BLaER1 (cell line): ENCODE data around the gene RUNDC3A.

Experiments
- H3K27ac ChIP-seq: shearing (Covaris generic); formaldehyde crosslinking; 2 replicates; pipeline ENCODE4 v1.8.1; 2022
- H3K27me3 ChIP-seq: shearing (Covaris generic); formaldehyde crosslinking; 2 replicates; pipeline ENCODE4 v1.8.1; 2022
- H3K36me3 ChIP-seq: shearing (Covaris generic); formaldehyde crosslinking; 2 replicates; pipeline ENCODE4 v1.8.1; 2022
- H3K4me1 ChIP-seq: shearing (Covaris generic); formaldehyde crosslinking; 2 replicates; pipeline ENCODE4 v1.8.1; 2022
- H3K4me2 ChIP-seq: shearing (Covaris generic); formaldehyde crosslinking; 2 replicates; pipeline ENCODE4 v1.8.1; 2022
- H3K4me3 ChIP-seq: shearing (Covaris generic); formaldehyde crosslinking; 2 replicates; pipeline ENCODE4 v1.8.1; 2022
- H3K9ac ChIP-seq: shearing (Covaris generic); formaldehyde crosslinking; 2 replicates; pipeline ENCODE4 v1.8.1; 2022
- H3K9me3 ChIP-seq: shearing (Covaris generic); formaldehyde crosslinking; 2 replicates; pipeline ENCODE4 v1.8.1; 2022
- H4K20me1 ChIP-seq: shearing (Covaris generic); formaldehyde crosslinking; 2 replicates; pipeline ENCODE4 v1.8.1; 2022
- Cebpa-rat ChIP-seq: shearing (Covaris generic); IDR thresholded peaks from 2 replicates; pipeline ENCODE4 v1.8.1; 2022

Gene RUNDC3A

GRCh38 chr17:44318077-44318892 is 9.9 kb downstream of the RUNDC3A start:
- H3K9ac ChIP-seq = no peak overlapping the region
- no peak overlapping the region for H3K4me3 ChIP-seq
- no peak for TF ChIP-seq Cebpa-rat
- H3K27ac ChIP-seq = no peak overlapping the region
- H3K27me3 ChIP-seq = peaks cover 54% of the 10 kb centered on the region
- peaks cover 63% of the 10 kb centered on the region for H4K20me1 ChIP-seq
- H3K36me3 ChIP-seq = peaks cover 49% of the 10 kb centered on the region
- H3K4me2 ChIP-seq = no peak overlapping the region
- H3K4me1 ChIP-seq = peaks cover 5% of the 10 kb centered on the region
- no peaks in the 10 kb centered on the region for H3K9me3 ChIP-seq

- no peak overlapping the region for H3K4me3 ChIP-seq
- H3K9me3 ChIP-seq = no peaks in the 10 kb centered on the region
- no peak overlapping the region for H3K27ac ChIP-seq
- no peak overlapping the region for H3K4me2 ChIP-seq
- H3K9ac ChIP-seq = no peak overlapping the region
- H3K36me3 ChIP-seq = peaks cover 49% of the 10 kb centered on the region
- peaks cover 37% of the 10 kb centered on the region for H3K27me3 ChIP-seq
- no peak for TF ChIP-seq Cebpa-rat
- H3K4me1 ChIP-seq = peaks cover 12% of the 10 kb centered on the region
- H4K20me1 ChIP-seq = peaks cover 74% of the 10 kb centered on the region
Measured at GRCh38 chr17:44320066-44320465, 11.7 kb downstream of the RUNDC3A start.

GRCh38 chr17:44321246-44322120 is 13.1 kb downstream of the RUNDC3A start:
- Histone ChIP-seq H3K27ac (no peak overlapping the region), H3K9ac (0 out of 2 replicates have a peak overlapping the region, but pooled peaks have one; percentile 10), H3K9me3 (no peaks in the 10 kb centered on the region), H3K4me3 (no peak overlapping the region), H3K4me2 (no peak overlapping the region), H4K20me1 (peaks cover 69% of the 10 kb centered on the region), H3K4me1 (peaks cover 24% of the 10 kb centered on the region), H3K27me3 (peaks cover 22% of the 10 kb centered on the region), H3K36me3 (peaks cover 49% of the 10 kb centered on the region)
- no peak for TF ChIP-seq Cebpa-rat

GRCh38 chr17:44322236-44322895 is 14.0 kb downstream of the RUNDC3A start:
- H3K27ac ChIP-seq = no peak overlapping the region
- peaks cover 49% of the 10 kb centered on the region for H3K36me3 ChIP-seq
- no peak overlapping the region for H3K4me2 ChIP-seq
- peaks cover 60% of the 10 kb centered on the region for H4K20me1 ChIP-seq
- H3K27me3 ChIP-seq = peaks cover 14% of the 10 kb centered on the region
- TF ChIP-seq Cebpa-rat = no peak
- peaks cover 30% of the 10 kb centered on the region for H3K4me1 ChIP-seq
- H3K4me3 ChIP-seq = no peak overlapping the region
- H3K9ac ChIP-seq = 0 out of 2 replicates have a peak overlapping the region, but pooled peaks have one; percentile 15
- H3K9me3 ChIP-seq = no peaks in the 10 kb centered on the region

GRCh38 chr17:44323359-44324091 is 15.1 kb downstream of the RUNDC3A start:
- Histone ChIP-seq H3K4me3 (peak overlapping the region; percentile 99), H3K27me3 (0 out of 2 replicates have a peak, but pooled peaks cover 2% of the 10 kb centered on the region), H4K20me1 (peaks cover 48% of the 10 kb centered on the region), H3K9ac (peak overlapping the region; percentile 95), H3K9me3 (no peaks in the 10 kb centered on the region), H3K4me1 (peaks cover 41% of the 10 kb centered on the region), H3K4me2 (peak overlapping the region; percentile 87), H3K36me3 (peaks cover 41% of the 10 kb centered on the region), H3K27ac (peak overlapping the region; percentile 93)
- TF ChIP-seq Cebpa-rat = no peak

GRCh38 chr17:44324092-44324570 is 15.7 kb downstream of the RUNDC3A start:
- TF ChIP-seq Cebpa-rat = no peak
- H3K9ac ChIP-seq = peak overlapping the region; percentile 95
- H3K27me3 ChIP-seq = no peaks in the 10 kb centered on the region
- H3K4me2 ChIP-seq = peak overlapping the region; percentile 87
- peak overlapping the region; percentile 99 for H3K4me3 ChIP-seq
- peak overlapping the region; percentile 93 for H3K27ac ChIP-seq
- peaks cover 35% of the 10 kb centered on the region for H3K36me3 ChIP-seq
- H3K9me3 ChIP-seq = no peaks in the 10 kb centered on the region
- H3K4me1 ChIP-seq = peaks cover 47% of the 10 kb centered on the region
- H4K20me1 ChIP-seq = peaks cover 44% of the 10 kb centered on the region

- TF ChIP-seq Cebpa-rat = no peak
Measured at GRCh38 chr17:44324571-44325275, 16.3 kb downstream of the RUNDC3A start, which contains the start of gene SLC25A39. SLC25A39 (minus strand) TSS chr17:44324823; CDS start chr17:44323562, 1,261 bp downstream.

GRCh38 chr17:44326861-44327444 is 18.6 kb downstream of the RUNDC3A start:
- Histone ChIP-seq H3K9ac (no peak overlapping the region), H3K27ac (no peak overlapping the region), H3K27me3 (no peaks in the 10 kb centered on the region), H3K4me2 (peak overlapping the region; percentile 75), H3K4me3 (no peak overlapping the region; the same call in 1 of the 2 replicates), H3K36me3 (peaks cover 7% of the 10 kb centered on the region), H3K9me3 (no peaks in the 10 kb centered on the region), H3K4me1 (peaks cover 57% of the 10 kb centered on the region), H4K20me1 (peaks cover 18% of the 10 kb centered on the region; the same call in 1 of the 2 replicates)
- no peak for TF ChIP-seq Cebpa-rat

More at GRCh38 chr17:44324571-44325275, 16.3 kb downstream of the RUNDC3A start, which contains the start of gene SLC25A39:
- Histone ChIP-seq H3K9me3 (no peaks in the 10 kb centered on the region), H3K4me3 (peak within 1 kb of the TSS; percentile 99), H3K27me3 (no peaks in the 10 kb centered on the region), H3K4me2 (peak within 1 kb of the TSS; percentile 87), H3K27ac (peak within 1 kb of the TSS; percentile 93), H3K4me1 (peaks cover 47% of the 10 kb centered on the region), H4K20me1 (peaks cover 38% of the 10 kb centered on the region), H3K9ac (peak within 1 kb of the TSS; percentile 95), H3K36me3 (peaks cover 29% of the 10 kb centered on the region)
